Activated B cell treated with CpG ODN at 0.5 μM for 24 hours (primary cell): ENCODE results near the gene JCHAIN. TPM values are rescaled to one million over a fixed set of nuclear protein-coding genes. Genes with fewer than 3 reads are reported as not detected.

Source experiments
- ATAC-seq: fragments of 200-7000 bp; cut with Tn5 transposase; one replicate; pipeline ENCODE4 v1.10.0; 2021; ENCODE audit warnings: low read depth, mild to moderate bottlenecking, moderate library complexity
- CTCF ChIA-PET: fragments of 350-600 bp; sonication (Branson Sonifier 250); formaldehyde crosslinking; loops from one replicate; lab custom pipeline; 2021; ENCODE audit warnings: antibody characterized with exemption; lab: Charles Lee
- POLR2A ChIA-PET: fragments of 350-600 bp; sonication (Branson Sonifier 250); formaldehyde crosslinking; loops from one replicate; lab custom pipeline; 2021; ENCODE audit warnings: antibody characterized with exemption; lab: Charles Lee
- DNase-seq: peaks from one replicate; pipeline ENCODE4 v3.0.0; 2022
- H3K27ac Mint-ChIP-seq: one replicate; pipeline ENCODE4 v1.8.0; 2020; ENCODE audit warnings: mixed read lengths
- H3K27me3 Mint-ChIP-seq: one replicate; pipeline ENCODE4 v1.8.0; 2021; ENCODE audit warnings: mixed read lengths
- H3K36me3 Mint-ChIP-seq: one replicate; pipeline ENCODE4 v1.8.0; 2021; ENCODE audit warnings: low read depth, mixed read lengths
- H3K4me1 Mint-ChIP-seq: one replicate; pipeline ENCODE4 v1.8.0; 2021; ENCODE audit warnings: mixed read lengths
- H3K4me3 Mint-ChIP-seq: one replicate; pipeline ENCODE4 v1.8.0; 2020; ENCODE audit warnings: mild to moderate bottlenecking, mixed read lengths
- H3K9me3 Mint-ChIP-seq: one replicate; pipeline ENCODE4 v1.8.0; 2020; ENCODE audit warnings: mixed read lengths
- intact Hi-C: fragments of 100-400 bp; cut with micrococcal nuclease; formaldehyde crosslinking; loops from one replicate; pipeline ENCODE4 v1.15.1; 2024
- total RNA-seq: library from RNA; stranded (reverse); gene quantifications from 2 replicates; pipeline ENCODE4 v1.2.3, GENCODE V29; 2022
- TF ChIP-seq, protein P1 (sequence below): fragments of 200-600 bp; IDR thresholded peaks from one replicate; pipeline ENCODE4 v1.8.0; 2022; ENCODE audit warnings: antibody characterized with exemption, mild to moderate bottlenecking

Gene JCHAIN
- 47.0 and 53.7 TPM in 2 replicates for total RNA-seq

DNA sequence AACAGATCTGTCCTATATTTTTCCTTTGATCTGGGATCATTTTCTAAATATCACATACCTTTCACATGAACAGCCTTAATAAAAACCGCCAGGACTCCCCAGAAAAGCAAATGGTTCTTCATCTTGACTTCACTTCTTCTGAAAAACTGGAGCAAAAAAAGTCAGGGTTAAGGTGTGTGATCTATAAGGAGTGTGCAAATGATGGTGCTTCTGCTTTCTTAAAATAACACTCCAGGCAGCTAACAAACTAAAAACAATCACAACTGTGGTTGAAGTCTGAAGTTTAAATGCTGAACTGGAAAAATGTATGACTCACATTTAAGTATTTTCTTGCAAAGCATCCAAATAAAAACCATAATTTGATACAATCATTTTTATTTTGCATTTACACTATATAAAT is at the start of gene JCHAIN:
TSS of gene JCHAIN (minus strand) at position 140 of the 400 bp plus-strand sequence. CDS start at position 122, 18 bp downstream.
- intact Hi-C loops, result no loop called here
- Mint-ChIP-seq H3K36me3 (peaks cover 4% of the 10 kb centered on the region), H3K27me3 (no peaks in the 10 kb centered on the region), H3K4me3 (peak within 1 kb of the TSS; percentile 76), H3K4me1 (peaks cover 53% of the 10 kb centered on the region), H3K9me3 (no peaks in the 10 kb centered on the region), H3K27ac (peak within 1 kb of the TSS; percentile 77)
- ChIA-PET CTCF (interaction anchor here (0.7 to 2.0 kb wide), 2 partner anchors 14 to 69 kb away, joined by 3 to 7 read pairs; no protein-coding TSS in a partner anchor), POLR2A (interaction anchor here (0.7 to 1.4 kb wide), 5 partner anchors 16 to 327 kb away, joined by 3 to 4 read pairs (median 3); partner anchors contain the start of gene DCK)
- TF ChIP-seq, protein P1, sequence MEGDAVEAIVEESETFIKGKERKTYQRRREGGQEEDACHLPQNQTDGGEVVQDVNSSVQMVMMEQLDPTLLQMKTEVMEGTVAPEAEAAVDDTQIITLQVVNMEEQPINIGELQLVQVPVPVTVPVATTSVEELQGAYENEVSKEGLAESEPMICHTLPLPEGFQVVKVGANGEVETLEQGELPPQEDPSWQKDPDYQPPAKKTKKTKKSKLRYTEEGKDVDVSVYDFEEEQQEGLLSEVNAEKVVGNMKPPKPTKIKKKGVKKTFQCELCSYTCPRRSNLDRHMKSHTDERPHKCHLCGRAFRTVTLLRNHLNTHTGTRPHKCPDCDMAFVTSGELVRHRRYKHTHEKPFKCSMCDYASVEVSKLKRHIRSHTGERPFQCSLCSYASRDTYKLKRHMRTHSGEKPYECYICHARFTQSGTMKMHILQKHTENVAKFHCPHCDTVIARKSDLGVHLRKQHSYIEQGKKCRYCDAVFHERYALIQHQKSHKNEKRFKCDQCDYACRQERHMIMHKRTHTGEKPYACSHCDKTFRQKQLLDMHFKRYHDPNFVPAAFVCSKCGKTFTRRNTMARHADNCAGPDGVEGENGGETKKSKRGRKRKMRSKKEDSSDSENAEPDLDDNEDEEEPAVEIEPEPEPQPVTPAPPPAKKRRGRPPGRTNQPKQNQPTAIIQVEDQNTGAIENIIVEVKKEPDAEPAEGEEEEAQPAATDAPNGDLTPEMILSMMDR, result no peak
- ATAC-seq (no peak), DNase-seq (no peak)

DNA sequence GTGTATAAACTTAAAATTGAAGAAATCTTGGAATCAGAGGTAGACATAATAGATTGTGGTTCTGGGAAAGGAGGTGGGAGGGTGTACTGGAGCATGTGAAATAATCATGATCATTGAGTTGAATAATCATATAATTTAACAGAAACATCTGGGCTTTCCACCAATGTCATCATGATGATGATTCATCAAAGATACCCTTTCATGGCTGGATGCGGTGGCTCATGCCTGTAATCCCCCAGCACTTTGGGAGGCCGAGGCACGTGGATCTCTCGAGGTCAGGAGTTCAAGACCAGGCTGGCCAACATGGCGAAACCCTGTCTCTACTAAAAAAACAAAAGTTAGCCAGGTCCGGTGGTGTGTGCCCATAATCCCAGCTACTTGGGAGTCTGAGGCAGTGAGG is 48.8 kb upstream of the JCHAIN start:
- H3K27me3 Mint-ChIP-seq, result no peaks in the 10 kb centered on the region
- H3K27ac Mint-ChIP-seq, result peak overlapping the region; percentile 94
- no peaks in the 10 kb centered on the region for H3K9me3 Mint-ChIP-seq
- peak overlapping the region; percentile 69 for H3K4me3 Mint-ChIP-seq
- peak; percentile 30 for ATAC-seq
- TF ChIP-seq, protein P1, result no peak
- intact Hi-C loops, result loop anchor here (2.0 kb wide), 1 partner anchor 40 kb away; no protein-coding TSS in a partner anchor
- H3K36me3 Mint-ChIP-seq, result no peaks in the 10 kb centered on the region
- ChIA-PET CTCF (interaction anchor here (2.2 to 4.5 kb wide), 2 partner anchors 10 to 21 kb away, joined by 8 to 18 read pairs; no protein-coding TSS in a partner anchor), POLR2A (interaction anchor here (0.6 to 4.8 kb wide), 12 partner anchors 10 to 838 kb away, joined by 3 to 49 read pairs (median 4); partner anchors contain the start of gene UTP3)
- peaks cover 53% of the 10 kb centered on the region for H3K4me1 Mint-ChIP-seq
- DNase-seq, result no peak

DNA sequence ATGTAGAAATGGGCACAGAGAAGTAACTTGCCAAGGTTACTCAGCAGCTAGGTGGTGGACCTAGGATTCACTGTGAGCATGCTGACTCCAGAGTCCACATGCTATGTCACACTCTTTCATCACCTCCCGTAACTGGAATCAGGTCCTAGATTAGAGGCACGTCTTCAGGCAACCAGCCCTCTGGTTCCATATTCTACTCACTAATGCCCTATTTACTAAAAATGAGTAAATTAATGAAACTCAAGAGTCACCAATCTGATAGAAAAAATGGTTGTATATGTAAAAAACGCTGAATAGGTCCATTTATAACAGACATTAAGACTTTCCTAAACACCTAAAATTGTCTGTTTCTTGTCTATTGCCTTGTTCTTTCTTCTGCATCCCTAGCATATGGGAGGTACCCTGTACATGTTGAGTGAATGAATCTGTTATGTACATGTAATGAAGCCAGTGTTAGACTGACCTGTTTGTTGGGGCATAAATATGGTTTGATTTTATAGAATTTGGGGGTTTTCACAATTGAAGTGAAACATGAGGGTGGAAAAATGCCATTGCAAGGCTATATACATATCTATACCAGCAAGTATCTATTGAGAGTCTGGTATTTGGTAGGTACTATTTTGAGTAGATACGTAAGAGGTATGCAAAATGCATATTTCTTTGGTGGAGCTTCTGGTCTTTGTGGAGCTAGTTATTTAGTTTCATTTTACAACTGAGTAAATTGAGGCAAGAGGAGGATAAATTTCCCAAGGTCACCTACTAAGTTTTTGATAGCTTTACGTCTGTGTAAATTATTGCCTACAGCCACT is 48.0 kb upstream of the JCHAIN start:
- H3K4me3 Mint-ChIP-seq, result peak overlapping the region; percentile 69
- DNase-seq (no peak), ATAC-seq (peak; percentile 29)
- intact Hi-C loops, result loop anchor here (1.0 to 2.0 kb wide), 2 partner anchors 26 to 41 kb away; partner anchors contain the start of gene UTP3
- H3K36me3 Mint-ChIP-seq, result no peaks in the 10 kb centered on the region
- ChIA-PET CTCF (interaction anchor here (0.6 to 4.5 kb wide), 3 partner anchors 9 to 295 kb away, joined by 3 to 18 read pairs (median 8); no protein-coding TSS in a partner anchor), POLR2A (interaction anchor here (0.7 to 4.8 kb wide), 6 partner anchors 9 to 59 kb away, joined by 3 to 49 read pairs (median 4); partner anchors contain the start of gene UTP3)
- TF ChIP-seq, protein P1, result no peak
- H3K9me3 Mint-ChIP-seq, result no peaks in the 10 kb centered on the region
- peaks cover 60% of the 10 kb centered on the region for H3K4me1 Mint-ChIP-seq
- peak overlapping the region; percentile 94 for H3K27ac Mint-ChIP-seq
- H3K27me3 Mint-ChIP-seq, result no peaks in the 10 kb centered on the region

DNA sequence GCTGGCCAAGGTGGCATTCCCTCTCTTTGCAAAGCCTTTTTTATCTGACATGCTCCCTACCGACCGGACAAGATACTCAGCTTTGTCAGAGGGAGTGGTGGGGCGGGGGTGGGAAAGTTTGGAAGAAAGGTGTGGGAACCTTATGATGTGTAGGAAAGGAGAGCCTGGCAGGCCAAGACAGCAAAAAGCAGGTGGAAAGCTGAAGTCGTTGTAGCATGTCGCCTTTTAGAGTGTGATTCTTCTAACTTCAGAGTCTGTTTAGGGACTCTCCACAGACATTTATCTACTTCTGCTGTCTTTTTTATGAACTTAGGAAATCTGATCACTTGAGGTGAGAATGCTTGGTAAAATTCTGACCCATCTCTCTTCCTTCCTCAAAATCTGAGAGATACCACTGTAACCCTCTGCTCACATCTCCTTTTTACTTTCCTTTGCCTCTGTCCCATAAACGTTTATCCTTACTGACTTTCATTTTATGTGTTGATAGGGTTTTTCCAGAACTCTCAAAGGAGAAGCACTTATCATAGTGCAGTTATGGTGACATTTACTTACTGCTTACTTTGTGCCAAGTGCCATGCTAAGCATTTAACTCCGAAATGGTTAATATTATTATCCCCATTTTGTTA is 47.3 kb upstream of the JCHAIN start:
- H3K36me3 Mint-ChIP-seq, result no peaks in the 10 kb centered on the region
- peak; percentile 66 for ATAC-seq
- no peaks in the 10 kb centered on the region for H3K9me3 Mint-ChIP-seq
- H3K4me1 Mint-ChIP-seq, result peaks cover 62% of the 10 kb centered on the region
- POLR2A ChIA-PET, result interaction anchor here (0.6 to 4.8 kb wide), 5 partner anchors 8 to 283 kb away, joined by 3 to 49 read pairs (median 4); no protein-coding TSS in a partner anchor
- no peaks in the 10 kb centered on the region for H3K27me3 Mint-ChIP-seq
- DNase-seq, result no peak
- peak overlapping the region; percentile 69 for H3K4me3 Mint-ChIP-seq
- TF ChIP-seq, protein P1, result no peak
- intact Hi-C loops, result loop anchor here (1.0 to 2.0 kb wide), 4 partner anchors 8 to 41 kb away; partner anchors contain the start of gene UTP3
- peak overlapping the region; percentile 94 for H3K27ac Mint-ChIP-seq
- CTCF ChIA-PET, result interaction anchor here (4.5 kb wide), 1 partner anchor 23 kb away, joined by 18 read pairs; no protein-coding TSS in a partner anchor
